HepG2 (cell line): ENCODE data around the gene RBM28. TPM values are rescaled to one million over a fixed set of nuclear protein-coding genes. Genes with fewer than 3 reads are reported as not detected.
A peak's percentile ranks its signal among the peaks of the same experiment; 100 is the strongest.

ENCODE experiments used
- ATAC-seq: fragments of 200-7000 bp; cut with Tn5 transposase; 3 replicates; pipeline ENCODE4 v1.9.1; 2020; ENCODE audit warnings: mild to moderate bottlenecking, moderate library complexity
- BruUV-seq: library from RNA; stranded (reverse); fragments of 400-500 nt; replicated peaks from 2 replicates; lab custom pipeline; 2021; lab: Mats Ljungman, UMichigan
- CTCF ChIA-PET: fragments of 300-600 bp; formaldehyde crosslinking; extraction: SDS; loops from one replicate; lab custom pipeline; 2021; ENCODE audit warnings: low total read pairs, inconsistent platforms, low intra/inter-chr PET ratio; lab: Yijun Ruan, JAX
- POLR2A ChIA-PET: fragments of 350-600 bp; sonication (Branson Sonifier 250); formaldehyde crosslinking; loops from one replicate; lab custom pipeline; 2020; ENCODE audit warnings: antibody characterized with exemption, inconsistent platforms; lab: Yijun Ruan, JAX
- DNase-seq: peaks from one replicate; pipeline ENCODE4 v3.0.0-alpha.2; 2015; ENCODE audit warnings: low spot score
- FAIRE-seq: peaks from 3 replicates; lab custom pipeline; 2011; peaks lifted over from hg19 to GRCh38; lab: Jason Lieb, UNC
- H2AFZ ChIP-seq: one replicate; pipeline ENCODE4 v1.6.1; 2011; ENCODE audit warnings: low read length, inconsistent platforms
- H3K27ac ChIP-seq: fragments of 300-600 bp; 3 replicates; pipeline ENCODE4 v1.8.0; 2011; ENCODE audit warnings: mixed run types, mild to moderate bottlenecking, mixed read lengths, low read length, inconsistent platforms; ENCODE audit not compliant: insufficient read depth; ENCODE audit errors: extremely low read length
- H3K27me3 ChIP-seq, 2 experiments: fragments of 200-600 bp in 1 of 2; 2 replicates in 1 of 2; 3 replicates in 1 of 2; pipeline versions ENCODE4 v1.6.0 to v1.8.0; 2011; ENCODE audit warnings: low read length in 2 of 2, mild to moderate bottlenecking in 2 of 2, moderate library complexity in 2 of 2, inconsistent platforms in 1 of 2; ENCODE audit not compliant: insufficient read depth in 2 of 2, control insufficient read depth in 1 of 2
- H3K36me3 ChIP-seq, 2 experiments: fragments of 200-600 bp in 1 of 2; replicated peaks in 1 of 2; 2 replicates in 1 of 2; 3 replicates in 1 of 2; pipeline versions ENCODE4 v1.5.1 to v1.8.0; 2011; ENCODE audit warnings: low read length in 2 of 2, inconsistent platforms in 1 of 2; ENCODE audit not compliant: insufficient read depth in 2 of 2, control insufficient read depth in 1 of 2
- H3K4me1 ChIP-seq: 2 replicates; pipeline ENCODE4 v1.5.1; 2012; ENCODE audit warnings: low read length, inconsistent platforms; ENCODE audit not compliant: insufficient read depth
- H3K4me2 ChIP-seq: 2 replicates; pipeline ENCODE4 v1.6.0; 2011; ENCODE audit warnings: low read depth, low read length, inconsistent platforms
- H3K4me3 ChIP-seq, 3 experiments: fragments of 200-600 bp in 1 of 3; sonication (generic), shearing (Covaris generic) in 1 of 3; replicated peaks in 1 of 3; 2 replicates each; pipeline ENCODE4 v1.5.1; 2011 to 2016; ENCODE audit warnings: low read length in 3 of 3, inconsistent platforms in 2 of 3, low read depth in 2 of 3, mild to moderate bottlenecking in 2 of 3, control low read depth in 1 of 3, mixed read lengths in 1 of 3; ENCODE audit not compliant: insufficient read depth in 1 of 3
- H3K79me2 ChIP-seq: one replicate; pipeline ENCODE4 v1.6.1; 2011; ENCODE audit warnings: low read length, inconsistent platforms; ENCODE audit not compliant: insufficient read depth
- H3K9ac ChIP-seq: 2 replicates; pipeline ENCODE4 v1.6.0; 2011; ENCODE audit warnings: mild to moderate bottlenecking, low read depth, low read length, inconsistent platforms; ENCODE audit not compliant: insufficient read depth
- H3K9me3 ChIP-seq: 2 replicates; pipeline ENCODE4 v1.5.1; 2012; ENCODE audit warnings: mild to moderate bottlenecking, low read length
- H4K20me1 ChIP-seq: 2 replicates; pipeline ENCODE4 v1.6.0; 2011; ENCODE audit warnings: inconsistent platforms, mild to moderate bottlenecking, low read length, moderate library complexity; ENCODE audit not compliant: insufficient read depth
- CEBPB ChIP-seq: IDR thresholded peaks from 2 replicates; pipeline ENCODE4 v1.6.1; 2011; ENCODE audit warnings: low read depth, low read length, improper control_type of control experiment, borderline replicate concordance
- HNRNPUL1 ChIP-seq: fragments of 200-400 bp; formaldehyde crosslinking; IDR thresholded peaks from 2 replicates; pipeline ENCODE4 v1.6.1; 2017; ENCODE audit warnings: low read depth, mild to moderate bottlenecking, low read length, moderate library complexity
- KDM4B ChIP-seq: sonication (generic); formaldehyde crosslinking; IDR thresholded peaks from 2 replicates; pipeline ENCODE4 v1.4.0; 2020; ENCODE audit warnings: missing genetic modification reagents
- RFXANK ChIP-seq: IDR thresholded peaks from 2 replicates; pipeline ENCODE4 v1.6.1; 2016
- SRSF4 ChIP-seq: fragments of 200-400 bp; formaldehyde crosslinking; IDR thresholded peaks from one replicate; pipeline ENCODE4 v1.6.1; 2018; ENCODE audit warnings: mild to moderate bottlenecking, low read depth, low read length, moderate library complexity; ENCODE audit not compliant: poor library complexity, severe bottlenecking
- YY1 ChIP-seq: IDR thresholded peaks from 2 replicates; pipeline ENCODE4 v1.6.1; 2011; ENCODE audit warnings: low read length, low read depth, moderate library complexity, mild to moderate bottlenecking; ENCODE audit not compliant: insufficient read depth, insufficient replicate concordance
- ZEB1 ChIP-seq: IDR thresholded peaks from 2 replicates; pipeline ENCODE4 v1.6.1; 2012; ENCODE audit warnings: mild to moderate bottlenecking, low read depth, inconsistent platforms; ENCODE audit not compliant: insufficient replicate concordance
- ZKSCAN1 ChIP-seq: fragments of 150-350 bp; IDR thresholded peaks from 2 replicates; pipeline ENCODE4 v1.6.1; 2014; ENCODE audit warnings: low read length
- ZNF143 ChIP-seq: sonication (generic); formaldehyde crosslinking; IDR thresholded peaks from 2 replicates; pipeline ENCODE4 v1.4.0; 2020; ENCODE audit warnings: missing genetic modification reagents
- ZNF33A ChIP-seq: sonication (generic); formaldehyde crosslinking; IDR thresholded peaks from 2 replicates; pipeline ENCODE4 v1.5.1; 2020; ENCODE audit warnings: missing genetic modification reagents, mild to moderate bottlenecking, moderate library complexity, borderline replicate concordance
- WGBS: methylation state at CpG from one replicate; pipeline ENCODE4 v1.1.6; 2017; ENCODE audit warnings: low lambda C conversion rate; 5-methylcytosine and 5-hydroxymethylcytosine counted together
- in situ Hi-C: cut with HindIII; loops from 2 replicates; pipeline ENCODE4 v1.10.0; 2017; ENCODE audit warnings: low pct_unique_long_range_greater_than_20kb; ENCODE audit not compliant: extremely low pct_ligation_motif_present
- intact Hi-C: fragments of 100-400 bp; cut with micrococcal nuclease; formaldehyde crosslinking; loops from one replicate; pipeline ENCODE4 v1.10.0; 2022; ENCODE audit not compliant: unreplicated experiment
- polyA plus RNA-seq, 8 experiments: library from polyadenylated mRNA; depleted of rRNA in 3 of 8; stranded (reverse) in 7 of 8; unstranded in 1 of 8; fragments of >200 nt; fragmentation: Illumina TruSeq in 4 of 8; extraction: Trizol in 4 of 8; gene quantifications; 2 replicates each; pipeline versions ENCODE4 v1.2.1 to v1.2.3, GENCODE V29; 2011 to 2016; ENCODE audit warnings: low read depth in 4 of 8, missing spikeins in 1 of 8, mixed read lengths in 1 of 8; ENCODE audit not compliant: insufficient read depth in 1 of 8
- total RNA-seq, 5 experiments: library from RNA; depleted of rRNA; stranded (reverse); fragments of >200 nt; fragmentation: Illumina TruSeq; extraction: Trizol; gene quantifications; 2 replicates each; pipeline ENCODE4 v1.2.3, GENCODE V29; 2016; ENCODE audit warnings: low read depth in 1 of 5
- TF ChIP-seq, protein P1 (sequence below): sonication (generic); formaldehyde crosslinking; IDR thresholded peaks from 2 replicates; pipeline ENCODE4 v1.8.0; 2022; ENCODE audit warnings: low read depth, missing genetic modification reagents
- TF ChIP-seq, protein P2 (sequence below): sonication (generic); formaldehyde crosslinking; IDR thresholded peaks from 2 replicates; pipeline ENCODE4 v1.4.0; 2020; ENCODE audit warnings: mild to moderate bottlenecking, missing genetic modification reagents
- TF ChIP-seq, protein P3 (sequence below): IDR thresholded peaks from 2 replicates; pipeline ENCODE4 v1.6.1; 2018; ENCODE audit warnings: missing genetic modification reagents, mild to moderate bottlenecking, missing compliant biosample characterization
- TF ChIP-seq, protein P4 (sequence below): sonication (generic); formaldehyde crosslinking; IDR thresholded peaks from 2 replicates; pipeline ENCODE4 v1.8.0; 2022; ENCODE audit warnings: mild to moderate bottlenecking, missing genetic modification reagents, moderate library complexity

RBM28 gene
- total and polyA plus RNA-seq, 2 of the 13 experiments (the other 11 are each of a cell fraction or from before 2014, with no cell fraction given), result 20.5 to 49.0 TPM

DNA sequence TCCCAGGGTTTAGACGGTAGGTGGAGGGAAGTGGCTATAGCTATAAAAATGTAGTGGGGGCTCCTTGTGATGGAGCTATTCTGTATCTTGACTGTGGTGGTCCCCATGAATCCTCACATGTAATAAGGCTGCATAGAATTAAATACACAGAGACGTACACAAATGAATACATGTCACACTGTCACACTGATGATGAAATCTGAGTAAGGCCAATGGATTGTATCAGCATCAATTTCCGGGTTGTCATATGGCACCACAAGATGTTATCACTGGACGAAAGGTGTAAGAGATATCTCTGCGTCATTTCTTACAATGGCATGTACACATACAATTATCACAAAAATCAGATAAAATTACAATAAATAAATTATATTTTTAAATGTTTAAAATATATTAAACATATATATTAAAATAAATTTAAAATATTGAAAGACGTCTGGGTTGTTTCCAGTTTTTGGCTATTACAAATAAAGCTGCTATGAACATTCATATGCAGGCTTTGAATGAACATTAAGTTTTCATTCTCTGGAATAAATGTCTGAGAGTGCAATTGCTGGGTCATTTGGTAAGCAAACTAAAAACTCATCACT is 64.5 kb downstream of the RBM28 start:
- intact Hi-C loops, result no loop called here
- ChIA-PET CTCF (no interaction called here), POLR2A (no interaction called here)
- Histone ChIP-seq H3K27me3 (no peaks in the 10 kb centered on the region), H3K4me2 (no peak overlapping the region), H2AFZ (no peak overlapping the region), H3K9ac (no peak overlapping the region), H3K9me3 (peaks cover 8% of the 10 kb centered on the region; the same call in 1 of the 2 replicates), H3K4me1 (peaks cover 20% of the 10 kb centered on the region), H3K27ac (no peak overlapping the region), H3K4me3 (no peak overlapping the region), H3K36me3 (no peaks in the 10 kb centered on the region), H4K20me1 (no peaks in the 10 kb centered on the region), H3K79me2 (no peaks in the 10 kb centered on the region)
- ATAC-seq (no peak), FAIRE-seq (no peak), DNase-seq (no peak)
- no TSS peak for BruUV-seq
- in situ Hi-C loops, result no loop called here
- WGBS, result 86% methylated on average over 6 of the region's 6 CpGs
- TF ChIP-seq CEBPB (peak; percentile 27; the same call in 1 of the 2 replicates), HNRNPUL1 (no peak)

DNA sequence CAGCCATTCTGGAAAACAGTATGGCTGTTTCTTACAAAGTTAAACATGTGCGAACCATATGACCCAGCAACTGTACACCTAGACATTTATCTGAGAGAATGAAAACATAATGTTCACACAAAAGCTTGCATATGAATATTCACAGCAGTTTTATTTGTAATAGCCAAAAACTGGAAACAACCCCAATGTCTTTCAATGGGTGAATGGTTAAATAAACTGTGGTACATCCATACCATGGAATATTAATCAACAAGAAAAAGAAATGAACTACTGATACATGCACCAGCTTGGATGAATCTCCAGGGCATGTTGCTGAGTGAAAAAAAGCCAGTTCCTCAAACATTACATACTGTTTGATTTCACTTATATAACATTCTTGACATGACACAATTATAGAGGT is 65.3 kb downstream of the RBM28 start:
- Histone ChIP-seq H3K4me3 (no peak overlapping the region), H3K4me1 (peaks cover 25% of the 10 kb centered on the region), H3K36me3 (no peaks in the 10 kb centered on the region), H3K9me3 (peaks cover 8% of the 10 kb centered on the region; the same call in 1 of the 2 replicates), H3K9ac (no peak overlapping the region), H3K27me3 (no peaks in the 10 kb centered on the region), H3K27ac (no peak overlapping the region), H2AFZ (no peak overlapping the region), H4K20me1 (no peaks in the 10 kb centered on the region), H3K4me2 (no peak overlapping the region), H3K79me2 (no peaks in the 10 kb centered on the region)
- ChIA-PET CTCF (no interaction called here), POLR2A (no interaction called here)
- in situ Hi-C loops, result no loop called here
- intact Hi-C loops, result no loop called here
- DNase-seq (no peak), ATAC-seq (no peak), FAIRE-seq (no peak)
- WGBS, result 79% methylated on average over 1 of the region's 1 CpG
- no TSS peak for BruUV-seq
- TF ChIP-seq ZNF143 (CRISPR knock-in tag) (no peak), RFXANK (CRISPR knock-in tag) (no peak), ZNF33A (CRISPR knock-in tag) (no peak), ZEB1 (no peak), KDM4B (CRISPR knock-in tag) (no peak), SRSF4 (no peak), YY1 (no peak), ZKSCAN1 (no peak)
- TF ChIP-seq, protein P1, sequence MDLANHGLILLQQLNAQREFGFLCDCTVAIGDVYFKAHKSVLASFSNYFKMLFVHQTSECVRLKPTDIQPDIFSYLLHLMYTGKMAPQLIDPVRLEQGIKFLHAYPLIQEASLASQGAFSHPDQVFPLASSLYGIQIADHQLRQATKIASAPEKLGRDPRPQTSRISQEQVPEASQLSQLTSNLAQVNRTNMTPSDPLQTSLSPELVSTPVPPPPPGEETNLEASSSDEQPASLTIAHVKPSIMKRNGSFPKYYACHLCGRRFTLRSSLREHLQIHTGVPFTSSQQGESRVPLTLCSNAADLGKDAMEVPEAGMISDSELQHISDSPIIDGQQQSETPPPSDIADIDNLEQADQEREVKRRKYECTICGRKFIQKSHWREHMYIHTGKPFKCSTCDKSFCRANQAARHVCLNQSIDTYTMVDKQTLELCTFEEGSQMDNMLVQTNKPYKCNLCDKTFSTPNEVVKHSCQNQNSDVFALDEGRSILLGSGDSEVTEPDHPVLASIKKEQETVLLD (CRISPR knock-in tag), result no peak
- TF ChIP-seq, protein P2, sequence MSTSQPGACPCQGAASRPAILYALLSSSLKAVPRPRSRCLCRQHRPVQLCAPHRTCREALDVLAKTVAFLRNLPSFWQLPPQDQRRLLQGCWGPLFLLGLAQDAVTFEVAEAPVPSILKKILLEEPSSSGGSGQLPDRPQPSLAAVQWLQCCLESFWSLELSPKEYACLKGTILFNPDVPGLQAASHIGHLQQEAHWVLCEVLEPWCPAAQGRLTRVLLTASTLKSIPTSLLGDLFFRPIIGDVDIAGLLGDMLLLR (CRISPR knock-in tag), result no peak
- TF ChIP-seq, protein P3, sequence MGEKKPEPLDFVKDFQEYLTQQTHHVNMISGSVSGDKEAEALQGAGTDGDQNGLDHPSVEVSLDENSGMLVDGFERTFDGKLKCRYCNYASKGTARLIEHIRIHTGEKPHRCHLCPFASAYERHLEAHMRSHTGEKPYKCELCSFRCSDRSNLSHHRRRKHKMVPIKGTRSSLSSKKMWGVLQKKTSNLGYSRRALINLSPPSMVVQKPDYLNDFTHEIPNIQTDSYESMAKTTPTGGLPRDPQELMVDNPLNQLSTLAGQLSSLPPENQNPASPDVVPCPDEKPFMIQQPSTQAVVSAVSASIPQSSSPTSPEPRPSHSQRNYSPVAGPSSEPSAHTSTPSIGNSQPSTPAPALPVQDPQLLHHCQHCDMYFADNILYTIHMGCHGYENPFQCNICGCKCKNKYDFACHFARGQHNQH (CRISPR knock-in tag), result no peak
- TF ChIP-seq, protein P4, sequence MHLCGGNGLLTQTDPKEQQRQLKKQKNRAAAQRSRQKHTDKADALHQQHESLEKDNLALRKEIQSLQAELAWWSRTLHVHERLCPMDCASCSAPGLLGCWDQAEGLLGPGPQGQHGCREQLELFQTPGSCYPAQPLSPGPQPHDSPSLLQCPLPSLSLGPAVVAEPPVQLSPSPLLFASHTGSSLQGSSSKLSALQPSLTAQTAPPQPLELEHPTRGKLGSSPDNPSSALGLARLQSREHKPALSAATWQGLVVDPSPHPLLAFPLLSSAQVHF (CRISPR knock-in tag), result no peak
